ENCODE data around the gene TENM4.
"Not testable (repeated sequence)": the region's sequence is repeated elsewhere in the genome, so short reads cannot be mapped to it uniquely, and the experiment has no call there.

TENM4 gene

GRCh38 chr11:79196950-79197349, 243.9 kb downstream of the TENM4 start:
- no peak for DNase-seq (ENCODE audit: low read depth)
- no peak for TF ChIP-seq CTCF (conservative IDR thresholded peaks at IDR 0.05; ENCODE audit: low read depth, low read length)
- H3K4me3 ChIP-seq (ENCODE audit: low read depth, low read length): no peak overlapping the region

- TF ChIP-seq CTCF (conservative IDR thresholded peaks at IDR 0.05; ENCODE audit: low read depth, low read length): no peak
- no peak for DNase-seq (ENCODE audit: low read depth)
- no peak overlapping the region for H3K4me3 ChIP-seq (ENCODE audit: low read depth, low read length)
Observed at GRCh38 chr11:79195209-79195608, 245.6 kb downstream of the TENM4 start.

GRCh38 chr11:79193663-79194310, 247.0 kb downstream of the TENM4 start:
- TF ChIP-seq CTCF (conservative IDR thresholded peaks at IDR 0.05; ENCODE audit: low read depth, low read length): no peak
- H3K4me3 ChIP-seq (ENCODE audit: low read depth, low read length): no peak overlapping the region
- no peak for DNase-seq (ENCODE audit: low read depth)

- no peak for DNase-seq (ENCODE audit: low read depth)
- H3K4me3 ChIP-seq (ENCODE audit: low read depth, low read length): no peak overlapping the region
- no peak for TF ChIP-seq CTCF (conservative IDR thresholded peaks at IDR 0.05; ENCODE audit: low read depth, low read length)
Observed at GRCh38 chr11:79192836-79193235, 248.0 kb downstream of the TENM4 start.

GRCh38 chr11:79191716-79192115, 249.1 kb downstream of the TENM4 start:
- not testable (repeated sequence) for H3K4me3 ChIP-seq (ENCODE audit: low read depth, low read length); DNase-seq (ENCODE audit: low read depth)

- not testable (repeated sequence) for DNase-seq (ENCODE audit: low read depth); H3K4me3 ChIP-seq (ENCODE audit: low read depth, low read length)
Observed at GRCh38 chr11:79190553-79190952, 250.3 kb downstream of the TENM4 start.

GRCh38 chr11:79189601-79190000, 251.2 kb downstream of the TENM4 start:
- H3K4me3 ChIP-seq (ENCODE audit: low read depth, low read length): no peak overlapping the region
- DNase-seq (ENCODE audit: low read depth): no peak
- no peak for TF ChIP-seq CTCF (conservative IDR thresholded peaks at IDR 0.05; ENCODE audit: low read depth, low read length)

- no peak overlapping the region for H3K4me3 ChIP-seq (ENCODE audit: low read depth, low read length)
- no peak for DNase-seq (ENCODE audit: low read depth)
- no peak for TF ChIP-seq CTCF (conservative IDR thresholded peaks at IDR 0.05; ENCODE audit: low read depth, low read length)
Observed at GRCh38 chr11:79189055-79189454, 251.8 kb downstream of the TENM4 start.

Data from choroid plexus epithelial cell (primary cell).